MCF 10A (cell line): ENCODE measurements around the gene GAA. TPM values are rescaled to one million over a fixed set of nuclear protein-coding genes. Genes with fewer than 3 reads are reported as not detected.

Source experiments
- BruUV-seq: library from RNA; stranded (reverse); fragments of 400-500 nt; replicated peaks from 2 replicates; lab custom pipeline; 2021; lab: Mats Ljungman, UMichigan
- CTCF ChIA-PET: fragments of 300-600 bp; sonication (Branson Sonifier 250); formaldehyde crosslinking; extraction: SDS; loops from one replicate; lab custom pipeline; 2021; ENCODE audit warnings: antibody characterized with exemption, inconsistent platforms; lab: Yijun Ruan, JAX
- POLR2A ChIA-PET: fragments of 300-600, 350-650 bp; sonication (Branson Sonifier 250); formaldehyde crosslinking; extraction: SDS; loops from one replicate; lab custom pipeline; 2020; ENCODE audit warnings: antibody characterized with exemption, inconsistent platforms; lab: Yijun Ruan, JAX
- DNase-seq: peaks from one replicate; pipeline ENCODE4 v3.0.0-alpha.2; 2018; ENCODE audit not compliant: unreplicated experiment
- H3K27ac Mint-ChIP-seq: one replicate; pipeline ENCODE4 v1.8.0; 2022; ENCODE audit warnings: mild to moderate bottlenecking, low read depth, mixed read lengths; ENCODE audit not compliant: unreplicated experiment
- H3K27me3 Mint-ChIP-seq: one replicate; pipeline ENCODE4 v1.8.0; 2022; ENCODE audit warnings: mixed read lengths; ENCODE audit not compliant: insufficient read depth, unreplicated experiment
- H3K36me3 Mint-ChIP-seq: one replicate; pipeline ENCODE4 v1.8.0; 2022; ENCODE audit warnings: mild to moderate bottlenecking, moderate library complexity, mixed read lengths; ENCODE audit not compliant: insufficient read depth, unreplicated experiment
- H3K4me1 Mint-ChIP-seq: one replicate; pipeline ENCODE4 v1.8.0; 2022; ENCODE audit warnings: mixed read lengths; ENCODE audit not compliant: insufficient read depth, unreplicated experiment
- H3K4me3 Mint-ChIP-seq: one replicate; pipeline ENCODE4 v1.8.0; 2022; ENCODE audit warnings: mild to moderate bottlenecking, moderate library complexity, mixed read lengths; ENCODE audit not compliant: unreplicated experiment
- H3K9me3 Mint-ChIP-seq: one replicate; pipeline ENCODE4 v1.8.0; 2022; ENCODE audit warnings: mixed read lengths; ENCODE audit not compliant: unreplicated experiment
- intact Hi-C: fragments of 100-400 bp; cut with micrococcal nuclease; formaldehyde crosslinking; loops from 2 replicates; pipeline ENCODE4 v1.14.1; 2022
- microRNA-seq: library from miRNA; unstranded; fragments of <30 nt; microRNA quantifications from one replicate; pipeline ENCODE4 v1.2.0, GENCODE V29; 2022
- total RNA-seq: library from RNA; stranded (reverse); gene quantifications from 2 replicates; pipeline ENCODE4 v1.2.3, GENCODE V29; 2022
- TF ChIP-seq, protein P1 (sequence below): fragments of 200-600 bp; IDR thresholded peaks from one replicate; pipeline ENCODE4 v1.8.0; 2022; ENCODE audit warnings: antibody characterized with exemption, mild to moderate bottlenecking; ENCODE audit not compliant: unreplicated experiment

The GAA gene
- total RNA-seq, 1 experiment from 2014 or later: 26.0 TPM

DNA sequence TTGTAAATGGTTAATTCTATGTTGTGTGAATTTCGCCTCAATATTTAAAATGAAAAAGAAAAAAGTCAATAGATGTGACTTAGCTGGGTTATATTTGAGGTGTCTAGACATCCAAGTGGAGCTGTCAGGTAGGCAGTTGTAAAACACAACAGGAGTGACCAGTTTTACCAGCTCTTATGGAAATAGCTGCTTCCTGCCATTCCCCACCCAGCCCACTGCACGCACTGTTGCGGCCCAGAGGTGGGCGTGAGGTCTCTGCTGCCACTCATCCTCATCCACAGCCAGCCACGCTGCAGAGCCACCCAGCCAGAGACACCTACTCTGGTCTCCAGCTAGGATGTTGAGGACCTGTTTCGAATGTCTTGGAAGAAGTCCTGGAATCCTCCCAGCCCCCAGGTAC lies 65.1 kb downstream of the GAA start:
- TF ChIP-seq, protein P1, sequence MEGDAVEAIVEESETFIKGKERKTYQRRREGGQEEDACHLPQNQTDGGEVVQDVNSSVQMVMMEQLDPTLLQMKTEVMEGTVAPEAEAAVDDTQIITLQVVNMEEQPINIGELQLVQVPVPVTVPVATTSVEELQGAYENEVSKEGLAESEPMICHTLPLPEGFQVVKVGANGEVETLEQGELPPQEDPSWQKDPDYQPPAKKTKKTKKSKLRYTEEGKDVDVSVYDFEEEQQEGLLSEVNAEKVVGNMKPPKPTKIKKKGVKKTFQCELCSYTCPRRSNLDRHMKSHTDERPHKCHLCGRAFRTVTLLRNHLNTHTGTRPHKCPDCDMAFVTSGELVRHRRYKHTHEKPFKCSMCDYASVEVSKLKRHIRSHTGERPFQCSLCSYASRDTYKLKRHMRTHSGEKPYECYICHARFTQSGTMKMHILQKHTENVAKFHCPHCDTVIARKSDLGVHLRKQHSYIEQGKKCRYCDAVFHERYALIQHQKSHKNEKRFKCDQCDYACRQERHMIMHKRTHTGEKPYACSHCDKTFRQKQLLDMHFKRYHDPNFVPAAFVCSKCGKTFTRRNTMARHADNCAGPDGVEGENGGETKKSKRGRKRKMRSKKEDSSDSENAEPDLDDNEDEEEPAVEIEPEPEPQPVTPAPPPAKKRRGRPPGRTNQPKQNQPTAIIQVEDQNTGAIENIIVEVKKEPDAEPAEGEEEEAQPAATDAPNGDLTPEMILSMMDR: no peak
- CTCF ChIA-PET: interaction anchor here (0.6 kb wide), 2 partner anchors 160 to 681 kb away, joined by 3 read pairs; no protein-coding TSS in a partner anchor
- no peak overlapping the region for H3K27ac Mint-ChIP-seq
- POLR2A ChIA-PET: interaction anchor here (0.6 to 2.1 kb wide), 2 partner anchors 8 to 13 kb away, joined by 4 read pairs; no protein-coding TSS in a partner anchor
- intact Hi-C loops: no loop called here
- H3K9me3 Mint-ChIP-seq: no peaks in the 10 kb centered on the region
- H3K4me3 Mint-ChIP-seq: no peak overlapping the region
- no peak for DNase-seq
- H3K27me3 Mint-ChIP-seq: peaks cover 42% of the 10 kb centered on the region
- no TSS peak for BruUV-seq
- no peaks in the 10 kb centered on the region for H3K36me3 Mint-ChIP-seq
- no peaks in the 10 kb centered on the region for H3K4me1 Mint-ChIP-seq

DNA sequence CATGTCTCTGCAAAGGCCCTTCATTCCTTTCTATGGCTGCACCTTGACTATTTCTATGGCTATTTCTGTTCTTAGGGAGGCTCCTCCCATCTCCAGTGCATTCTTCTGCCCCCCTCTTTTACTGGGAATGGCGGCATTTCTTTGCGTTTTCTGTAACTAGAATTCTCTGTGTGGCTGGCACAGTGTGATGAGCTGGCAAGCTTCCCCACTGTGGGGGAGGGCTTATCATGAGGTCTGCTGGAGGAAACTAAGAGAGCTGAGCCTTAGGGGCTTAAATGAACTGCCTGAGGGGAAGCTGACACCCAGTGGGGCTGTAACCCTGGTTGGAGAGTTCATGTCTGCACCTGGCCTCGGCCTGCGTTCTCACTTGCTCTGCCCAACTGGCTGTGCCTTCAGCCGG lies 67.0 kb downstream of the GAA start:
- no peaks in the 10 kb centered on the region for H3K9me3 Mint-ChIP-seq
- intact Hi-C loops: no loop called here
- no TSS peak for BruUV-seq
- POLR2A ChIA-PET: interaction anchor here (0.7 to 2.1 kb wide), 3 partner anchors 10 to 140 kb away, joined by 3 to 4 read pairs (median 3); no protein-coding TSS in a partner anchor
- CTCF ChIA-PET: no interaction called here
- no peak overlapping the region for H3K27ac Mint-ChIP-seq
- no peaks in the 10 kb centered on the region for H3K36me3 Mint-ChIP-seq
- H3K4me3 Mint-ChIP-seq: no peak overlapping the region
- no peak for DNase-seq
- H3K27me3 Mint-ChIP-seq: peaks cover 44% of the 10 kb centered on the region
- H3K4me1 Mint-ChIP-seq: no peaks in the 10 kb centered on the region
- TF ChIP-seq, protein P1: no peak

DNA sequence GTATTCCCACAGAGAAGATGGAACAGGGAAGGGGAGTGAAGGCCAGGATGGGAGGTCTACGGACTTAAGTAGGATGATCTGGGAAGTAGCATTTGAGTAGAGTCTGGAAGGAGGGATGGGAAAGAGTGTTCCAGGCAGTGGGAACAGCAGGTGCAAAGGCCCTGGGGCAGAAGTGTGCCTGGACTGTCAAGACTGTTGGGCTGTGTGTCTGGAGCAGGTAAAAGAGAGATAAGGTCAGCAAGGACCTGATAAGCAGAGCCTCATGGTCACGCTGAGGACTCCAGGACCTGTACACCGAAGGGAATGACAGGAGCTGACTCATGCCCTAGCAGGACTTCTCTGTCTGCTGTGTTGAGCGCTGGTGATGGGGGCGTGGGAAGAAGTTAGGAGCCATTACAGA lies 67.7 kb downstream of the GAA start:
- DNase-seq: no peak
- no peaks in the 10 kb centered on the region for H3K36me3 Mint-ChIP-seq
- H3K4me3 Mint-ChIP-seq: no peak overlapping the region
- TF ChIP-seq, protein P1: no peak
- H3K27me3 Mint-ChIP-seq: peaks cover 39% of the 10 kb centered on the region
- H3K9me3 Mint-ChIP-seq: no peaks in the 10 kb centered on the region
- ChIA-PET POLR2A (no interaction called here), CTCF (no interaction called here)
- H3K4me1 Mint-ChIP-seq: no peaks in the 10 kb centered on the region
- intact Hi-C loops: no loop called here
- no TSS peak for BruUV-seq
- H3K27ac Mint-ChIP-seq: no peak overlapping the region

Small RNAs within 50 kb of the gene (microRNA-seq; reads per million reads assigned to microRNA genes)
- gene MIR1268B: not detected

Other genes starting within 250 kb of the GAA start
- 21.1 and 26.5 TPM in 2 replicates for gene TBC1D16, start 65.7 kb upstream of the GAA start, total RNA-seq
- 4.1 and 4.8 TPM in 2 replicates for gene CCDC40, start 64.9 kb upstream of the GAA start, total RNA-seq
- gene EIF4A3, start 45.5 kb downstream of the GAA start, total RNA-seq: 87.0 and 97.7 TPM in 2 replicates
- 0.20 TPM in 1 of 2 replicates, not detected in the other for gene CARD14, start 68.4 kb downstream of the GAA start, total RNA-seq
- gene SGSH, start 118.8 kb downstream of the GAA start, total RNA-seq: 42.0 and 42.4 TPM in 2 replicates
- gene SLC26A11, start 118.8 kb downstream of the GAA start, total RNA-seq: 11.7 and 13.6 TPM in 2 replicates
- gene RNF213, start 159.3 kb downstream of the GAA start, total RNA-seq: 50.5 and 67.5 TPM in 2 replicates